CD4-positive, alpha-beta T cell treated with Interleukin-6 at 100 ng/mL for 8 hours (primary cell): Measurements from ENCODE around the gene GKN2.
"Not testable (repeated sequence)": the region's sequence is repeated elsewhere in the genome, so short reads cannot be mapped to it uniquely, and the experiment has no call there.

Experiments used
- DNase-seq: peaks from one replicate; pipeline ENCODE4 v3.0.0-alpha.2; 2020; ENCODE audit warnings: mixed read lengths, low spot score

GKN2 gene

DNA sequence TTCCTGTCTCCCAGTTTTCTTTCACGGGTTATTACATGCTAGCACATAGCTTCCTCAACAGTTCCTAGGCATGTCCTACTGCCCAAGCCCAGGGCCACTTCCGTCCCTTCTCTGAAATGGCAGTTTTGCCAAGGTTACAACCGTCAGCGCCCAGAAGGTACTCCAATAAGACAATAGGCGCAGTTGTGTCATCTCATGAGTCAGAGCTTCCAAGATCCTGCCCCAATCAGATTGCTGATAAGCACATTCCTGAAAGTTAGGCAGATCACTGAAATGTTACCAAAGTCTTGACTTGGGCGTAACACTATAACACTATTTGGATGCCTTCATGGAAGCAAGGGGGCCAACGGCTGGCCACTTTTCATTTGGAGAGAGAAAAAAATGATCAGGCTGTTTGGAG, 34.2 kb downstream of the GKN2 start:
- DNase-seq = no peak

DNA sequence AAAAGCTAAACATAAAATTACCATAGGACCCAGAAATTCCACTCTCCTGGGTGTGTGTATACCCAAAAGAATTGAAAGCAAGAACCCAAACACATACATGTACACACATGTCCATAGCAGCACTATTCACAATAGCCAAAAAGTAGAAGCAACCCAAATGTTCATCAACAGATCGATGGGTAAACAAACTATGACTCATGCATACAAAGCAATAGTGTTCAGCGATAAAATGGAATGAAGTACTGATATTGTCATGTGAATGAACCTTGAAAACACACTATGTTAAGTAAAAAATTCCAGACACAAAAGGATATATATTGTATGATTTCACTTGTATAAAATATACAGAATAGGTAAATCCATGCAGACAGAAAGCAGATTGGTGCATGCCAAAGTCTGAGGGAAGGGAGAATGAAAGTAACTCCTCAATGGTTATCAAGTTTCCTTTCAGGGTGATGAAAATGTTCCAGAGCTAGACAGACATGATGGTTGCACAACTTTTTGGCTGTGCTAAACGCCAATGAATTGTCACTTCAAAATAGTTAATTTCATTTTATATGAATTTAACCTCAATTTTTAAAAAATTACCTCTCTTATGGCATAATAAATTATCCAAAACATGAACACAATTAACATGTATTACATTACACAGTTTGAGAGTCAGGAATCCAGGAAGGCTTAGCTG, 35.5 kb downstream of the GKN2 start:
- no peak for DNase-seq

DNA sequence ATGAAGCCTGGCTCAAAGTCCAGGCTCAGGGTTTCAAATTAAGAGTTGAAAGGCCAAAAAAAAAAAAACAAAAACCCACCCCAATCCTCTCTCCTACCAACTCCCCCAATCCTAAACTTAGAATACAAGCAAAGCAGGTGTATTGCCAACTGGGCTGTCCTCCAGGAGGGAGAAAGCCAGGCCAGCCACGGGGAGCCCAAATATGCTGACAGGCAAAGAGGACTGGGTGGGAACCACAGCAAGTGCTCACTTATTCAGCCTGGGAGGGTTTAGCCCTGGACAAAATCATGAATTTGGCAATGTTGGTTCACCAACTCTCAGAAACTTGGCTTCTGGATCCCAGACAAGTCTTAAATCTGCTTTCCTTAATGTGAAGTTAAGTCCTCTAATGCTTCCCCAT, 36.5 kb downstream of the GKN2 start:
- no peak for DNase-seq

DNA sequence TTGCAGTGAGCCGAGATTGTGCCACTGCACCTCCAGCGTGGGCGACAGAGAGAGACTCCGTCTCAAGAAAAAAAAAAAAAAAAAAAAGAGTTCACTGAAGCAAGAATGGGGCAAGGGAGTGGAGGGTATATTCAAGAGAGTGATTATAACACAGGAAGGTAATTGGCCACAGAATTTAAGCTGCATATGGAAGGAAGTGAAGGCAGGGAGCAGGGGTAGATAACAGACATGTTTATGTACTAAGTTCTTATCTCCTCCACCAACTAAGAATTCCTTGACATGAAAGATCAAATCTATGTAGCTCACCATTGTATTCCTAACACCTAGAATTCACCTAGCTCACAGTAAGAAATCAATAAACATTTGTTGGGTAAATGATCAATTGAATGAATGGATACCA, 37.3 kb downstream of the GKN2 start:
- no peak for DNase-seq

DNA sequence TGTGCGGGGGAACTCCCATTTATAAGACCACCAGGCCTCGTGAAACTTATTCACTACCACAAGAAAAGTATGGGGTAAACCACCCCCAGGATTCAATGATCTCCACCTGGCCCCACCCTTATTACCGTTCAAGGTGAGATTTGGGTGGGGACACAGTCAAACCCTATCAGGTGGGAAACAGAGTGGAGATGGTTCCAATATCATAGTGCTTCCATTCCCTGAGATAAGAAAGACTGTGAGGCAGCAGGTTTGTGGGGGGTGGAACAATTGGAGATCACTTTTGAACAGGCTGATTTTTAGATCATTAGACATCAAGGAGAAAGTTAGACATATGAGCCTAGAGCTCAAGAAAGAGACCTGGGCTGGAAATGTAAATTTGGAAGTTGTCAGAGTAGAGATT, 39.3 kb downstream of the GKN2 start:
- DNase-seq = no peak

DNA sequence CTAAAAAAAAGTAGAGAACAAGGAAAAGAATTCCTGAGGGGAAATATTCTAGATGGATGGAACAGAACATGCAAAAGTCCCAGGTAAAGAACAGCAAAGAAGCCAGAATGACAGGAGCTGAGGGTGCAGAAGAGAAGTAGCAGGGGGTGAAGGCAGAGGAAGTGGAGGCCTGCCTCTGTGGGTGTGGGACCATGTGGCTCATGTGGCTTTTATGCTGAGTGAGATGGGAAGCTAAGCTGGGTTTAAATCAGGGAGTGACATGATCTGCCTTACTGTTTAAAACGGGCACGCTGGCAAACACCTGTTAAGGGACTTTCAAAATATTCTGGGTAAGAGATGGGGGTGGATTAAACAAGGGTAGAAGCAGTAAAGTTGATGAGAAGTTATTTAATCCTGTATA, 40.0 kb downstream of the GKN2 start:
- peak; percentile 55 for DNase-seq

DNA sequence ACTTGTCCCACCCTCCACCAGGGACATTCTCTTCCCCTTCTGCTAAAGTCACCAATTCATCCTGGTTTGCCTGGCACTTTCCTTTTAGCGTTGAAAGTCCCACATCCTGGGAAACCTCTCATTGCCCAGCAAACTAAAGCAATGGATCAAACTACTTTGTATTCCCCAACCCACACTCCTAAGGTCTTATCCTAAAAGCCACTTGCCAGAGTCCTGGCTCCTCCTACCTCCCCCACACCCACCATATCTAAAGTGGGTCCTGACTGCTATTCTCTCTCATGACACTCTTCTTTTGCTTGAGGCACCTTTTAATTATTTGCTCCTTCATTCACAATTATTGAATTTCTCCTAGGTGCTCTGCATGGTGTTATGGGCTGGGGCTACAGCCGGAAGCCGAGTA, 40.6 kb downstream of the GKN2 start:
- DNase-seq = no peak

DNA sequence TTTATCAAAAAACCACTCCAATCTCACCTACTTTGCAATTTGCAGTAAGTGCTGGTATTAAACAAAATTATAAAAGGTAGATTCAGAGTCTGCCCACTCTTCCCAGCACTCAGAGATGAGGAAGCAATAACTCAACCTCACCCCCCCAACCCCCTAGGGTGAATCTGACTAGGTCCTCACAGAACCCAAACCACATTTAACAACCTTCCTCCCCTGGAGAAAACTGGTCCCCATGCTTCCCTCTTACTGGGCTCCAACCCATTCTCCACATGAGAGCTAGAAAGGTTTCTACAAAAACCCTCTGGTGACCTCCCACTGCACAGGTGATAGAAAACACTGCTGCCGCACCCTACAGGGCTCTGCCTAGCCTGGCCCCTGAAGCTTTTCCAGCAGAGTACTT, 41.0 kb downstream of the GKN2 start:
- DNase-seq = no peak

DNA sequence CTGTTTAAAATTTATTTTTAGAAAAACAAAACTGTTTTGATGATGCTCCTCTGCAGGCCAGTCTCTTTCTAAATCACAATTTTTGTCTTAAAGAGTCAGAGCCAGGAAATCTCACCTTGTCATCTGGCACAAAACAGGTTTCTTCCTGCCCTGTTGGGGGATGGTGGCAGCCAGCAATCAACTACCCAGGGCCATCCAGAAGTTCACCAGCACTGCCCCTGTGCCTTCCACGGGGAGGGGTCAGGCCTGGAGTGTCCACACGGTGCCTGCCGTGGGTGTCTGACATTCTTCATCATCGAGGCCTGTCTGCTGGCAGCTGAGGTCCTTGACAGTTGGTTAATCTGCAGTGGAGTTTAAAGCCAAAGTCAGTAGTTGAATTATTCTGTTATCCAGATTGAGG, 41.4 kb downstream of the GKN2 start:
- DNase-seq = peak; percentile 12

DNA sequence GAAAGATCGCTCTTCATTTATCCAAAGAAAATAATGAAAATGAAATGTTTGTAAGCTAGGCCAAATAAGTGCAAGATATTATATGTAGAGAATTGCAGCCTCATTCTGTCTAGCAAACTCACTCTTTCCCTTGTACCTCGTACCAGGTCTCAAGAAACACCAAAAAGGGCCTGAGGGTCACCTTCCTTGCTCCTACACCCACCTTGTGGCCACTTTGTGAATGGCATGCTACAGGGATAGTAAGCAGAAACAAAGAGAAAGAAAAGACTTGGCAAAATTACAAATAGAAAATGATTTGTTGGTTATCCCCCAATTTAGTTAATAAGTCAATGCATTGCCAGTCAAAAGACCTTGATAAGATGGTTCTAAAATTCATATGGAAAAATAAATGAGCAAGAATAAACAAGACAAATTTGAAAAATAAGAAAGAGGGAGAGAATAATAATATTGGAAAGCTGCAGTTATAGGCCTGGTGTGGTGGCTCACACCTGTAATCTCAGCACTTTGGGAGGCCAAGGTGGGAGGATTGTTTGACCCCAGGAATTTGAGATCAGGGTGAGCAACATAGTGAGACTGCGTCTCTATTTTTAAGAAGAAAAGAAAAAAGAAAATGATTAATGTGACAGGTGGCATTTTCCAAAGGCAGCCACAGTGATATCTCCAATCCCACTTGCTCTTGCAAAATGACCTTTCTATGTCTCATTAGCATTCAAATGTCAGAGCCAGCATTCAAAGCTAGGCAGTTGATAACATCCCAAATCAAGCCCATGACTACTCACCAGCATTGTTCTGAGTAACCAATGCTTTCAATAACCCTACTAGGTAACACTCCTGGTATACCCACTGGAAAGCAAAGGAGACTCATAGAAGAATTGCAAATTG, 42.7 kb downstream of the GKN2 start:
- DNase-seq = peak; percentile 73

DNA sequence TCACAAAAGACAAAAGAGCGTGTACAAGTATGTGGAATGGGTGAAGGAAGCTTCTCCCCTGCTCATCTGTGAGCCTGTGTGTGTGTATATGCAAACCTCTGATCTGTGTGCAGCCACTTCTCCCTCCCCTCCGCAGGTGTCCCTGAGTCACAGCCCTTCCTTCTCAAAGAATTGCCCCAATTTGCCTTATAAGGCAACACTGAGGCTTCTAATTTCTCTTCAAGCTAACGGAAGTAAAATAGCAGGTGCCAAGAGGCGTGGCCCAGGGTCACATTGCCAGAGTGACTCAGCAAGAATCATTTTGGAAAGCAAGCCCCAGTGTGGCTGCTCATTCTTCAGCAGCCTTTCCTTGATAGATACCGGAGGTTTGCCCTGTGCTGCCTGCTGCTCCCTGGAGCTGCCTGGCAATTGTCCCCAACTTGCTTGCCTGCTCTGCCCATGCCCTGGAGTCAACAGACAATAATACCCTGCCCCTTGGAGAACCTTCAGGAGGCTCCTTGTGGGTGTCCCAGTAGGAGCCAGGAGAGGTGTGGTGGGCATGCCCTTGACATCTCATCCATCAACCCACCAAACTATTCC, 44.2 kb downstream of the GKN2 start:
- DNase-seq = peak; percentile 94

DNA sequence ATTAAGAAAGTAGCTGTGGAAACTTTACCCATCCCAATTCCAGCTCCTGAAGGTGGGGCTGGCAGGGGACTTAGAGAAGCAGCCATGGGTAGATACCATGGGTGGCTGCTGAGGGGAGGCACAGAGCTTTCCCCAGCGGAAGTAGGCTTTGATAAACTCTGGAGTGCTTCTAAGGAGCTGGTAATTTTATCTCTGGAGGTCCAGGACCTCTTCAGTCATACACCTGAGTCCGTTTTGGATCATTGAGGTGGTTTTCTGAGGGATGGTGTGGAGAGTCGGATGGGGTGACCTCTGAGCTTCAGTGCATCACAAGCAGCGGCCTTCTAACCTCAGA, 44.8 kb downstream of the GKN2 start:
- DNase-seq = no peak

DNA sequence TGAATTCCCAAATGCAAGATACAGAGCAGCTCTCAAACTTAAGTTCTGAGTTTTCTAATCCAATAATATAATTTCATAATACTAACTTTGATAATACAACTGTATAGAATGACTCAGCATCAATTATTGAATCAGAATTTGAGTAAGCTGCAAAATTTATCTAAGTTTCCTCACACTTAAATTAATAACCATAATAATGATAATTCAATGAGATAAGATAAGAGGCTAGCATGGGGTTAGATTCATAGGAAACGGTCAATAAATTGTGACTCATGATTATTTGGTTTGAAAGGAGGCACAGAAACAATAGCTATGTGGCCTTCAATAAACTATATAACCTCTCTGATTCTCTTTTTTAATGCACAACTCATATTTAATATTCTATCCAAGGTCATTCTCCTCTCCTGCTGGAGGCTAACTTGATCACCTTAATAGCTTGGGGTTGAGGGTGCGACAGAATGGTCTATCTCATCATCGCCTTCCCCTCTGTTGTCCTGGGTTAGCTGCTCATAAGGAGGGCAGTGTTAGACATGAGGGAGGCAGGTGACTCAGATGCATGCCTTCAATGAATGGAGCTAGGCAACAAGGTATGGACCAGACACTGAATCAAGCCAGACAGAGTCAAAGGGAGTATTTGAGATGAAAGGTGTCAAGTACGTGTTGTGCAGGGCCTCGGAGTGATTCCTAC, 45.3 kb downstream of the GKN2 start:
- DNase-seq = no peak

DNA sequence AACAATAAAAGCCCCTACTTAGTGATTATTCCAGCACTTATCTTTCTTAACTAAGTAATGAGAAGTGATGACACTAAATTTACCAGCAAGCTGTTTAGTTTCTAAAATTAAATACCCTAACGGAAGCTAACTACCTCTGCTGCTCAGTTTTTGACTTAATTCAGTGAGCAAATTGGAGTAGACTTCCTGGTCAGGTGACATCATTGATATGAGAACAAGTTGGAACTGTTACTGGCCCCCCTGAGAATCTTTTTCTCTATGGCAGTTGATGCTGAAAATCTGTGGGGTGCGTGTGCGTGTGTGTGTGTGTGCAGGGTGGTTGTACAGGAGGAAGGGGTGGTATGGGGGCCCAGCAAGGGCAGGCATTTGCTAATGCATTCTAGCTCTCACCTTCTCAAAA, 46.0 kb downstream of the GKN2 start:
- DNase-seq = no peak

DNA sequence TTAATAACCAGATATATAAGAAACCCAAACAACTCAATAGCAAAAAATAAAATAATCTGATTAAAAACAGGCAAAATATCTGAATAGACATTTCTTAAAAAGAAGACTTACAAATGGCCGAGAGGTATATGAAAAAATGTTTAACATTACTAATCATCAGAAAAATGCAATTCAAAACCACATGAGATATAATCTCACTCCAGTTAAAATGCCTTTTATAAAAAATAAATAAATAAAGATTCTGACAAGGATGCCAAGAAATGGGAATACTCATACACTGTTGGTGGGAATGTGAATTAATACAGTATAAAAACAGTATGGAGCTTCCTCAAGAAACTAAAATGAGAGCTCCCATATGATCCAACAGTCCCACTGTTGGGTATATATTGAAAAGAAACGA, 47.6 kb downstream of the GKN2 start:
- DNase-seq = no peak

DNA sequence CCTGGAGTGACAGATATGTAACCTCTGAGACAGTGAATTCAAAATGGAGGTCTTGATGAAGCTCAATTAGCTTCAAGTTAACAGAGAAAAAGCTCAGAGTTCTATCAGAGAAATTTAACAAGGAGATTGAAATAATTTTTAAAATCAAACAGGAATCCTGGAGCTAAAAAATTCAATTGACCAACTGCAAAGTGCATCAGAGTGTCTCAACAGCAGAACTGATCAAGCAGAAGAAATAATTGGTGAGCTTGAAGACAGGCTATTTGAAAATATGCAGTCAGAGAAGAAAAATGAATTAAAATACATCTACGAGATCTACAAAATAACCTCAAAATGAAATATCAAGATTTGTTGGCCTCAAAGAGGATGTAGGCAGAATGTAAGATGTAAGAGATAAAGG, 51.1 kb downstream of the GKN2 start:
- DNase-seq = no peak

DNA sequence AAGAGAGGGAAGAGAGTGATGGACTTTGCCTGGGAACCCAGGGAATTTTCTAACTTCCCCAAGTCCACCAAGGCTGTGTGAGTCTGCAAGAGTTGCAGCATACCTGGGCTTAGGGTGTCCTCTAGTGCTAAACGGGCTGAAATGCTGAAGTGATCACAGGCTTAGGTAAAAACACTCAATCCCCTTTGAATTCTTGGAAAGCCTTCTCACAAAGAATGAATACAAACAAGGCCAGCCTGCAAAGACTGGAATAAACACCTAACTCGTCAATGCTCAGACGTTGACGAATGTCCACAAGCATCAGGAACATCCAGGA, 51.5 kb downstream of the GKN2 start:
- DNase-seq = no peak

DNA sequence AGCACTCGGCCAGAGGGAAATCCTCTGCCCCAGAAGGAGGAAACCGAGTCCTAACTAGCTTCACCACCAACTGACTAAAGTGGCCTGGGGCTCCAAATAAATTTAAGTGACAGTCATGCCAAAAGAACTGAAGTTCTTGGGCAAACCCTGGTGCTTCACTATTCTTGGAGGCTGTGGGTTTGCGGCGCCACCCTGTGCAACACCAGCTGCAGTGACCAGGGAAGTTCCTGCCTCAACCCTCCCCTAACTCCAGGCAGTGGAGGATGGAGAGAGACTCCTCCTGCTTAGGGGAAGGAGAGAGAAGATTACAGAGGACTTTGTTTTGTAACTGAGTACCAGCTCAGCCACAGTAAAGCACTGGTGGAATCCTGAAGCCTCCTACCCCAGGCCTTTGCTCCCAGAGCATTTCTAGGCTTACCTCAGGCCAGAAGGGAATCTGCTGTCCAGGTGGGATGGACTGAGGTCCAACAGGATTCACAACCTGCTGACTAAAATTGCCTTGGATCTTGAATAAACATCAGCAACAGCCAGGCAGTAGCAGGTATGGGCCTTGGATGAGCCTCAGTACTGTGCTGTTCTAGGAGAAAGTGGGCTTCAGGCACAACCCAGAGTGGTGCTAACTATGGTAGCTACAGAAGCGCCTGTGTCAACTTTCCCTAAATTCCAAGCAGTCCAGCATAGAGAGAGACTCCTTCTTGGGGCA, 52.0 kb downstream of the GKN2 start:
- no peak for DNase-seq

DNA sequence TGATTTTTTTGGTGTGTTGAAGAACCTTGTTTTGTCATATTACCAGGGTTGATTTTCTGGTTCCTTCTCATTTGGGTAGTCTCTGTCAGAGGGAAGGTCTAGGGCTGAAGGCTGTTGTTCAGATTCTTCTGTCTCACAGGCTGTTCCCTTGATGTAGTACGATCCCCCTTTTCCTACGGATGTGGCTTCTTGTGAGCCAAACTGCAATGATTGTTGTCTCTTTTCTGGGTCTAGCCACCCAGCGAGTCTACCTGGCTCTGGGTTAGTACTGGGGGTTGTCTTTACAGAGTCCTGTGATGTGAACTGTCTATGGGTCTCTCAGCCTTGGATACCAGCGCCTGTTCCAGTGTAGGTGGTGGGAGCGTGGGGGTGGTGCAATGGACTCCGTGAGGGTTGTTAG, 56.7 kb downstream of the GKN2 start:
- not testable (repeated sequence) for DNase-seq
